A549 treated with Mapracorat at 1 μM for 4 hours (cell line): ENCODE data around the gene ZNF773. TPM values are rescaled to one million over a fixed set of nuclear protein-coding genes. Genes with fewer than 3 reads are reported as not detected.

ENCODE experiments used
- total RNA-seq: library from RNA; stranded (reverse); fragments of 200-300 nt; extraction: Qiagen RNA extraction; gene quantifications from 5 replicates; pipeline ENCODE4 v1.2.3, GENCODE V29; 2022

ZNF773 gene
- total RNA-seq, result 4.1 to 6.7 TPM (median 4.4 TPM) in 5 replicates

GRCh38 chr19:57499680-57500395 is at the start of gene ZNF773:
Gene ZNF773 (plus strand): TSS chr19:57499938. CDS start chr19:57500081, 143 bp downstream.

DNA sequence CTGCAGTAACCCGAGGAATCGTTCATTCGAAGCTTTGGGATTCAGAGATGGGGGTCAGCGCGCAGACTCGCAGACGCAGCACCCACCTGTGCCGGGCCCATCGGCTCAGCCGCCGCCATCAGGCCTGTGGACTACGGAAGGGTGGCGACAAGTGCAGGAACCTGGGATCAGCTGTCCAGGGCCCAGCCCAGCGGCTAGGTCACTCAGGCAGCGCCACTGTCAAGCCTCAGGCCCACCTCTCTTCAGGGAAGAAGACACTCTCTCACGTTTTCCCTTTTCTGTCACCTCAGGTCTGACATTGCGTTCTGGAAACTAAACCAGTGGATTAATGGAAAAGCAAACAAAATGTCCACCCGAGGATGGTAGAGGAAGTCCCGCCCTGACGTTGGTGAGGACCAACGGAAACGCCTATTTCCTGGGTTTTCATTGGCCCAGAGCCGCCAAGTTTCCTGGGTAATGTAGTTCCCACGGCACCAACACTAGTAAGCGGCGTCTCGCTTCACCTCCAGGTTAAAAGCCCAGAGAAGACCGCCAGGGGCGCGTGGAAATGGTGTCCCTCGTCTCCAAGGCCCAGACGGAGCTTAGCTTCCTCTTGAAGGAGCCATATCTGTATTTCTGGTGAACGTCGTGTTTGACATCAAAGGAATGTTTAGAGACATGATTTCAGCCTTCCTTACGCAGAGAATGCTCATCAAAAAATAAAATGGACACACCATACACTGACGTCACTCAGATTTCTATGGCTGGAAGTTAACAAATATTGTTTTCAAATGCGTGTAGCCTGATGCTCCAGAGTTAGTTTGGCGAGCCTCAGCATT is 22.3 kb upstream of the ZNF773 start, which contains the start of gene ZNF772:
ZNF772 (minus strand) TSS at position 376 of the 818 bp plus-strand sequence; CDS start at position 119, 257 bp downstream.

DNA sequence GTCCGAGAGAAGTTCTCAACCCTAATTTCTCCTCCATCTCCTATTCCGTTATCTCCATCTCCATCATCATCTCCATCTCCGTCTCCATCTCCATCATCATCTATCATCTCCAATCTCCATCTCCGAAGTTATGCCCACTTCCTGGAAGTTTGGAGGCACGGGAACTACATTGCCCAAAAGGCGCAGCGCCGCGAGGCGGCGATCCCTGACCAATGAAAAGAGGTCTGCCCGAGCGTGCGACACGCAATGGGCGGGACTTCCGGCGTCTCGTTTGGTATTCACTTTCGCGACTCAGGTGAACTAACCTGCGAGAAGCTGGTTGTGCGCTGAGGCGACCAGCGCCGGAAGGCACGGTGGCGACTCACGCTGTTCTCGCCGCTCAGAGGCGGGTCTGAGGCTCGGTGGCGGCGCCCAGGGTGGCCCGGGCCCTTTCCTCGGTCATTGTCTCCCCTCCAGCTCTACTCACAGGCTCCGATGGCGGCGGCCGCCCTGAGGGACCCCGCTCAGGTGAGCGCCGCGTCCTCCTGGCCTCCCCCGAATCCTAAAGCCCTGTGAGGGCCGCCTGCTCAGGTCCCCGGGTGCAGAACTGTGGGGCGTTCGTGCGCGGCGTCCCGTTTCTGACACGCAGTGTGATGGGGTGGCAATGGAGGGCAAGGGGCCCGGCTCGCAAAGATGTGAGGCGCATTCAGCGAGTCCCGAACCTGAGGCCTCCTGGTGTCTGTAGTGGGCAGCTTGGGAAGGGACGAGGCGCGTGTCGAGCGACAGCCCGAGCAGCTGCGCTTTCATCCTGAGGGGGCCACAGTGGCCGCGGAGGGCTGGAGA is 12.1 kb upstream of the ZNF773 start, which contains the start of gene ZNF419:
ZNF419 (plus strand) TSS at position 274 of the 822 bp plus-strand sequence; CDS start at position 475, 201 bp downstream.

GRCh38 chr19:57527136-57527881 is 27.6 kb downstream of the ZNF773 start, which contains the start of gene ZNF549:
Gene ZNF549 (plus strand): TSS chr19:57527356. CDS start chr19:57527574, 218 bp downstream.

Other genes starting within 250 kb of the ZNF773 start
- 0.81 to 1.2 TPM (median 1.1 TPM) in 5 replicates for gene ZNF460, start 219.5 kb upstream of the ZNF773 start, total RNA-seq
- 1.1 to 1.7 TPM (median 1.6 TPM) in 5 replicates for gene ZNF543, start 179.5 kb upstream of the ZNF773 start, total RNA-seq
- gene ZNF304, start 148.7 kb upstream of the ZNF773 start, total RNA-seq, result 2.1 to 2.7 TPM (median 2.4 TPM) in 5 replicates
- 13.7 to 16.4 TPM (median 16.3 TPM) in 5 replicates for gene TRAPPC2B, start 136.4 kb upstream of the ZNF773 start, total RNA-seq
- gene ZNF547, start 136.4 kb upstream of the ZNF773 start, total RNA-seq, result 0.85 to 1.5 TPM (median 1.4 TPM) in 5 replicates
- gene ZNF548, start 110.1 kb upstream of the ZNF773 start, total RNA-seq, result 3.3 to 5.0 TPM (median 3.7 TPM) in 5 replicates
- gene ZNF17, start 88.8 kb upstream of the ZNF773 start, total RNA-seq, result 3.8 to 7.0 TPM (median 4.9 TPM) in 5 replicates
- gene ZNF749, start 64.6 kb upstream of the ZNF773 start, total RNA-seq, result 14.1 to 16.4 TPM (median 15.0 TPM) in 5 replicates
- 0.06 to 0.11 TPM in 2 of 5 replicates, not detected in the others for gene VN1R1, start 42.8 kb upstream of the ZNF773 start, total RNA-seq
- gene ZNF772, start 22.4 kb upstream of the ZNF773 start, total RNA-seq, result 0.73 to 1.4 TPM (median 1.2 TPM) in 5 replicates
- 4.9 to 7.9 TPM (median 6.7 TPM) in 5 replicates for gene ZNF419, start 12.2 kb upstream of the ZNF773 start, total RNA-seq
- gene ZNF549, start 27.4 kb downstream of the ZNF773 start, total RNA-seq, result 1.4 to 1.9 TPM (median 1.7 TPM) in 5 replicates
- 2.5 to 5.4 TPM (median 3.8 TPM) in 5 replicates for gene ZNF550, start 59.9 kb downstream of the ZNF773 start, total RNA-seq
- 3.4 to 5.0 TPM (median 4.2 TPM) in 5 replicates for gene ZNF416, start 79.0 kb downstream of the ZNF773 start, total RNA-seq
- not detected in 5 replicates for gene ZIK1, start 84.2 kb downstream of the ZNF773 start, total RNA-seq
- gene ZNF530, start 99.9 kb downstream of the ZNF773 start, total RNA-seq, result 4.7 to 5.7 TPM (median 5.1 TPM) in 5 replicates
- 8.3 to 9.8 TPM (median 8.7 TPM) in 5 replicates for gene ZNF134, start 114.3 kb downstream of the ZNF773 start, total RNA-seq
- gene ZNF211, start 133.2 kb downstream of the ZNF773 start, total RNA-seq, result 5.3 to 6.7 TPM (median 5.8 TPM) in 5 replicates
- gene ZSCAN4, start 169.0 kb downstream of the ZNF773 start, total RNA-seq, result not detected in 5 replicates
- gene ZNF551, start 182.0 kb downstream of the ZNF773 start, total RNA-seq, result 4.4 to 6.7 TPM (median 5.3 TPM) in 5 replicates
- not detected in 5 replicates for gene ZNF154, start 209.3 kb downstream of the ZNF773 start, total RNA-seq
- 0.83 to 1.2 TPM (median 1.1 TPM) in 5 replicates for gene ZNF671, start 227.7 kb downstream of the ZNF773 start, total RNA-seq
- gene ZNF776, start 246.9 kb downstream of the ZNF773 start, total RNA-seq, result 4.0 to 6.8 TPM (median 5.0 TPM) in 5 replicates